MM.1S (cell line): ENCODE data around the gene NOPCHAP1.

Experiments
- DNase-seq: peaks from one replicate; pipeline ENCODE4 v3.0.0-alpha.2; 2015
- H2AFZ ChIP-seq: fragments of 300-600 bp; sonication (generic); 2 replicates; pipeline ENCODE4 v1.6.0; 2016; ENCODE audit warnings: antibody characterized with exemption, low read length
- H3F3A ChIP-seq: fragments of 300-600 bp; sonication (generic); 2 replicates; pipeline ENCODE4 v1.6.1; 2016; ENCODE audit warnings: mild to moderate bottlenecking, antibody characterized with exemption, low read length, moderate library complexity, mixed read lengths; ENCODE audit not compliant: insufficient read depth
- H3K27ac ChIP-seq: fragments of 300-600 bp; sonication (generic); 2 replicates; pipeline ENCODE4 v1.5.1; 2016; ENCODE audit warnings: mild to moderate bottlenecking, low read length
- H3K27me3 ChIP-seq: fragments of 300-600 bp; sonication (generic); replicated peaks from 2 replicates; pipeline ENCODE4 v1.6.0; 2016; ENCODE audit warnings: low read length; ENCODE audit not compliant: insufficient read depth
- H3K36me3 ChIP-seq: fragments of 300-600 bp; sonication (generic); replicated peaks from 2 replicates; pipeline ENCODE4 v1.6.1; 2016; ENCODE audit warnings: mild to moderate bottlenecking, low read length, mixed read lengths; ENCODE audit not compliant: insufficient read depth
- H3K4me1 ChIP-seq: fragments of 300-600 bp; sonication (generic); 2 replicates; pipeline ENCODE4 v1.6.1; 2016; ENCODE audit warnings: low read length, mixed read lengths
- H3K4me2 ChIP-seq: fragments of 300-600 bp; sonication (generic); 2 replicates; pipeline ENCODE4 v1.6.0; 2016; ENCODE audit warnings: low read depth, low read length
- H3K4me3 ChIP-seq: fragments of 300-600 bp; sonication (generic); 2 replicates; pipeline ENCODE4 v1.5.1; 2016; ENCODE audit warnings: low read length, mixed read lengths
- H3K79me2 ChIP-seq: fragments of 300-600 bp; sonication (generic); 2 replicates; pipeline ENCODE4 v1.6.1; 2016; ENCODE audit warnings: mixed run types, low read length, mixed read lengths
- H3K9ac ChIP-seq: fragments of 300-600 bp; sonication (generic); 2 replicates; pipeline ENCODE4 v1.6.1; 2016; ENCODE audit warnings: low read length, mixed read lengths
- H3K9me2 ChIP-seq: fragments of 300-600 bp; sonication (generic); replicated peaks from 2 replicates; pipeline ENCODE4 v1.6.1; 2016; ENCODE audit warnings: mild to moderate bottlenecking, low read length, mixed read lengths; ENCODE audit not compliant: insufficient read depth
- H3K9me3 ChIP-seq: fragments of 300-600 bp; sonication (generic); replicated peaks from 2 replicates; pipeline ENCODE4 v1.6.1; 2016; ENCODE audit warnings: mild to moderate bottlenecking, low read length, mixed read lengths; ENCODE audit not compliant: insufficient read depth
- H4K20me1 ChIP-seq: fragments of 300-600 bp; sonication (generic); 2 replicates; pipeline ENCODE4 v1.6.1; 2016; ENCODE audit warnings: mild to moderate bottlenecking, low read length, moderate library complexity, mixed read lengths; ENCODE audit not compliant: insufficient read depth
- CTCF ChIP-seq: fragments of 300-600 bp; sonication (generic); IDR thresholded peaks from 2 replicates; pipeline ENCODE4 v1.5.1; 2016; ENCODE audit warnings: antibody characterized with exemption, low read length, mixed read lengths
- EZH2 ChIP-seq: fragments of 300-600 bp; sonication (generic); optimal IDR thresholded peaks from 2 replicates; pipeline ENCODE3; 2017; ENCODE audit warnings: low read depth, mild to moderate bottlenecking, antibody characterized with exemption, low read length, mixed read lengths
- EZH2phosphoT487 ChIP-seq: fragments of 300-600 bp; sonication (generic); IDR thresholded peaks from 2 replicates; pipeline ENCODE4 v1.6.1; 2018; ENCODE audit warnings: antibody characterized with exemption, low read length

The NOPCHAP1 gene

GRCh38 chr12:104964856-104965205 lies 21.3 kb upstream of the NOPCHAP1 start:
- no peaks in the 10 kb centered on the region for H3K79me2 ChIP-seq
- DNase-seq, result no peak
- H3K4me1 ChIP-seq, result peaks cover 15% of the 10 kb centered on the region
- peaks cover 13% of the 10 kb centered on the region for H3F3A ChIP-seq
- H3K27ac ChIP-seq, result no peak overlapping the region
- no peak overlapping the region for H2AFZ ChIP-seq
- no peaks in the 10 kb centered on the region for H3K27me3 ChIP-seq
- H3K9ac ChIP-seq, result no peak overlapping the region
- H4K20me1 ChIP-seq, result no peaks in the 10 kb centered on the region
- TF ChIP-seq EZH2phosphoT487 (no peak), CTCF (no peak), EZH2 (no peak)
- no peak overlapping the region for H3K4me2 ChIP-seq
- no peaks in the 10 kb centered on the region for H3K36me3 ChIP-seq
- no peaks in the 10 kb centered on the region for H3K9me2 ChIP-seq
- H3K9me3 ChIP-seq, result no peaks in the 10 kb centered on the region
- H3K4me3 ChIP-seq, result no peak overlapping the region

DNA sequence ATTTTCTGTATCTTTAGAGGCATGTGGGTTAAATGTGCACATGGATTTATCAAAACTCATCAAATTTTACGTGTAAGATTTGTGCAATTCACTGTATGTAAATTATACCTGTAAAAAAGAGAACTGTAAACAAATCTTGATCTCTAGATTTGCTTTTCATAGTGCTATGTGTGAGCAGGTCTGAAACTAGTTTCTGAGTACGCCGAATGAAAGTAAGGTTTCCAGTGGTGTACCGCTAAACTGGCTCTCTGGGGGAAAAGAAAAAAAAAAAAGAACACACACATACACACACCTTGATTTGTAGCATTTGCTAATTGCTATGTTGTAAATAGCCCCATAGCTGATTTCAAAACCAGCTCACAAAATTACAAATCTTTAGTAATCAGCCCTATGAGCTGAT lies 19.4 kb upstream of the NOPCHAP1 start:
- DNase-seq, result peak; percentile 73
- Histone ChIP-seq H3K4me2 (peak overlapping the region; percentile 64), H3K36me3 (no peaks in the 10 kb centered on the region), H3K79me2 (no peaks in the 10 kb centered on the region), H3K4me3 (peak overlapping the region; percentile 11; the same call in 1 of the 2 replicates), H3K9me2 (no peaks in the 10 kb centered on the region), H3F3A (peaks cover 13% of the 10 kb centered on the region), H3K9ac (no peak overlapping the region), H3K27me3 (no peaks in the 10 kb centered on the region), H4K20me1 (no peaks in the 10 kb centered on the region), H3K27ac (no peak overlapping the region; the same call in 1 of the 2 replicates), H3K4me1 (peaks cover 12% of the 10 kb centered on the region), H2AFZ (no peak overlapping the region), H3K9me3 (no peaks in the 10 kb centered on the region)
- TF ChIP-seq CTCF, result no peak
- no peak for TF ChIP-seq EZH2phosphoT487
- no peak for TF ChIP-seq EZH2

- Histone ChIP-seq H4K20me1 (no peaks in the 10 kb centered on the region), H3K9ac (no peak overlapping the region), H3K4me1 (peaks cover 12% of the 10 kb centered on the region), H3K27me3 (no peaks in the 10 kb centered on the region), H3K9me2 (no peaks in the 10 kb centered on the region), H2AFZ (no peak overlapping the region), H3K36me3 (no peaks in the 10 kb centered on the region), H3K27ac (no peak overlapping the region), H3K4me2 (no peak overlapping the region), H3F3A (peaks cover 15% of the 10 kb centered on the region), H3K9me3 (no peaks in the 10 kb centered on the region), H3K4me3 (no peak overlapping the region), H3K79me2 (no peaks in the 10 kb centered on the region)
- no peak for DNase-seq
- TF ChIP-seq EZH2phosphoT487 (no peak), EZH2 (no peak), CTCF (no peak)
Measured at GRCh38 chr12:104969343-104969742, 16.8 kb upstream of the NOPCHAP1 start.
